Kidney (tissue), 14 donors: ENCODE measurements around the gene FCHO1. TPM values are rescaled to one million over a fixed set of nuclear protein-coding genes. Genes with fewer than 3 reads are reported as not detected.

Experiments used
- DNase-seq, 5 donors: peaks; one replicate each; pipeline ENCODE4 v3.0.0-alpha.2; 2013 to 2020
- FAIRE-seq: peaks from 2 replicates; lab custom pipeline; 2012; peaks lifted over from hg19 to GRCh38; lab: Jason Lieb, UNC
- H3K27ac ChIP-seq, 2 donors: one replicate each; pipeline ENCODE4 v1.7.0; 2013; ENCODE audit warnings: low read depth in 2 of 2, low read length in 2 of 2, inconsistent platforms in 1 of 2
- H3K27me3 ChIP-seq: one replicate; pipeline ENCODE4 v1.7.1; 2013; ENCODE audit warnings: low read length, inconsistent platforms; ENCODE audit not compliant: control insufficient read depth, insufficient read depth
- H3K36me3 ChIP-seq, 3 donors: one replicate each; pipeline versions ENCODE4 v1.7.0 to v1.7.1; 2013; ENCODE audit warnings: low read length in 3 of 3, control low read depth in 1 of 3, inconsistent platforms in 1 of 3; ENCODE audit not compliant: insufficient read depth in 3 of 3, control insufficient read depth in 2 of 3
- H3K4me1 ChIP-seq, 3 donors: one replicate each; pipeline versions ENCODE4 v1.7.0 to v1.7.1; 2013; ENCODE audit warnings: low read length in 3 of 3, inconsistent platforms in 1 of 3, low read depth in 1 of 3; ENCODE audit not compliant: control insufficient read depth in 2 of 3, insufficient read depth in 2 of 3
- H3K4me3 ChIP-seq, 3 donors: one replicate each; pipeline versions ENCODE4 v1.7.0 to v1.8.1; 2013; ENCODE audit warnings: low read length in 3 of 3, control low read depth in 1 of 3, inconsistent platforms in 1 of 3
- H3K9ac ChIP-seq, 3 donors: one replicate each; pipeline versions ENCODE4 v1.7.0 to v1.7.1; 2013; ENCODE audit warnings: low read length in 3 of 3, control low read depth in 1 of 3, inconsistent platforms in 1 of 3
- H3K9me3 ChIP-seq, 3 donors: one replicate each; pipeline versions ENCODE4 v1.7.0 to v1.7.1; 2013; ENCODE audit warnings: low read length in 3 of 3, control low read depth in 1 of 3, inconsistent platforms in 1 of 3; ENCODE audit not compliant: control insufficient read depth in 2 of 3, insufficient read depth in 1 of 3
- intact Hi-C: fragments of 100-400 bp; cut with DNase I; formaldehyde crosslinking; loops from one replicate; pipeline ENCODE4 v1.11.1; 2022
- polyA plus RNA-seq: library from polyadenylated mRNA; stranded (reverse); fragments of 350-450 nt; fragmentation: Illumina TruSeq; extraction: RNeasy Lipid Tissue Mini Kit (QIAGEN cat#74804); gene quantifications from one replicate; pipeline ENCODE4 v1.2.3, GENCODE V29; 2014; ENCODE audit warnings: low read depth, low replicate concordance; ENCODE audit not compliant: insufficient read depth
- total RNA-seq: library from RNA; stranded (reverse); fragmentation: NEBNext Ultra II Directional; extraction: Animal tissue kit (Norgen Biotek cat#: 25700); gene quantifications from one replicate; pipeline ENCODE4 v1.2.1, GENCODE V29; 2021
- TF ChIP-seq, protein P1 (sequence below): IDR thresholded peaks from 3 replicates; pipeline ENCODE4 v1.5.1; 2012; ENCODE audit warnings: mild to moderate bottlenecking, moderate library complexity, borderline replicate concordance; ENCODE audit not compliant: insufficient read depth; ENCODE audit errors: extremely low read depth
- donor health status: control.
- donor health status: control.
- donor health status: control.
- donor health status: control.
- donor health status: control.
- donor health status: DM: yes; HTN: yes; CAD: no.
- donor health status: Normal renal cell carcinoma (clear cell type).

FCHO1 gene
- total and polyA plus RNA-seq, 2 donors from 2014 or later = 0.52 to 5.9 TPM

DNA sequence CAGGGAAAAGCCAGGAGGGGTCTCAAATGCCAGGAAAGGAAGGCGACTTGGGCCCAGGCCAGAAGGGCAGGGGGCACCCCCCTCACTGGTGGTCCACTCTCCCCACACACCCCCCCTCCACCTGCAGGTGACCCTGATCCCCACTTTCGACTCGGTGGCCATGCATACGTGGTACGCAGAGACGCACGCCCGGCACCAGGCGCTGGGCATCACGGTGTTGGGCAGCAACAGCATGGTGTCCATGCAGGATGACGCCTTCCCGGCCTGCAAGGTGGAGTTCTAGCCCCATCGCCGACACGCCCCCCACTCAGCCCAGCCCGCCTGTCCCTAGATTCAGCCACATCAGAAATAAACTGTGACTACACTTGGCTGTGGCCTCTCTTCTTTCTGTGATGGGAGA lies 17.1 kb upstream of the FCHO1 start:
- Histone ChIP-seq H3K27me3 (no peaks in the 10 kb centered on the region), H3K4me1 (no peaks in the 10 kb centered on the region), H3K4me3 (no peak overlapping the region), H3K36me3 (peaks cover 4 to 18% (median 8%) of the 10 kb centered on the region in 3 donors), H3K9ac (no peak overlapping the region), H3K9me3 (no peaks in the 10 kb centered on the region), H3K27ac (no peak overlapping the region)
- DNase-seq (no peak), FAIRE-seq (no peak)
- intact Hi-C loops = no loop called here
- TF ChIP-seq, protein P1, sequence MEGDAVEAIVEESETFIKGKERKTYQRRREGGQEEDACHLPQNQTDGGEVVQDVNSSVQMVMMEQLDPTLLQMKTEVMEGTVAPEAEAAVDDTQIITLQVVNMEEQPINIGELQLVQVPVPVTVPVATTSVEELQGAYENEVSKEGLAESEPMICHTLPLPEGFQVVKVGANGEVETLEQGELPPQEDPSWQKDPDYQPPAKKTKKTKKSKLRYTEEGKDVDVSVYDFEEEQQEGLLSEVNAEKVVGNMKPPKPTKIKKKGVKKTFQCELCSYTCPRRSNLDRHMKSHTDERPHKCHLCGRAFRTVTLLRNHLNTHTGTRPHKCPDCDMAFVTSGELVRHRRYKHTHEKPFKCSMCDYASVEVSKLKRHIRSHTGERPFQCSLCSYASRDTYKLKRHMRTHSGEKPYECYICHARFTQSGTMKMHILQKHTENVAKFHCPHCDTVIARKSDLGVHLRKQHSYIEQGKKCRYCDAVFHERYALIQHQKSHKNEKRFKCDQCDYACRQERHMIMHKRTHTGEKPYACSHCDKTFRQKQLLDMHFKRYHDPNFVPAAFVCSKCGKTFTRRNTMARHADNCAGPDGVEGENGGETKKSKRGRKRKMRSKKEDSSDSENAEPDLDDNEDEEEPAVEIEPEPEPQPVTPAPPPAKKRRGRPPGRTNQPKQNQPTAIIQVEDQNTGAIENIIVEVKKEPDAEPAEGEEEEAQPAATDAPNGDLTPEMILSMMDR = no peak

DNA sequence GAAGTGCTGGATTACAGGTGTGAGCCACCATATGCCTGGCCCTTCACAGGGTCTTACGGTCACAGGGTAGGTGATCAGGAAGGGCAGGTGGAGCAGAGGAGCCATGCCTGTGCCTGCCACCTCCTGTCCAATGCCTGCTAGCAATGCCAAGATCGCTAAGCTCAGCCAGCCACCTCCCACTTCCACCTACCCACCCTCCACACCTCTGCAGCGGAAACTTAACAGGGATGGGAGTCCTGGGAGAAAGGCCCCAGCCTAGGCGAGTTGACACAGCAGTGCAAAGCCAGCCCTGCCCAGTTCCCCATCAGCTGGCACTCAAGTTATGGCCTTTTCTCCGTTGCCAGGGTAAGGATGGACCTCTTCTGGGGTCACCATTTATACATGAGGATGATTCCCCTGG lies 15.9 kb upstream of the FCHO1 start:
- H3K9me3 ChIP-seq = no peaks in the 10 kb centered on the region
- no peaks in the 10 kb centered on the region for H3K27me3 ChIP-seq
- FAIRE-seq = no peak
- TF ChIP-seq, protein P1 = no peak
- DNase-seq = no peak
- no peak overlapping the region for H3K4me3 ChIP-seq
- intact Hi-C loops = no loop called here
- no peak overlapping the region for H3K27ac ChIP-seq
- no peaks in the 10 kb centered on the region for H3K4me1 ChIP-seq
- no peak overlapping the region for H3K9ac ChIP-seq
- peaks cover 4 to 14% (median 8%) of the 10 kb centered on the region in 3 donors for H3K36me3 ChIP-seq

DNA sequence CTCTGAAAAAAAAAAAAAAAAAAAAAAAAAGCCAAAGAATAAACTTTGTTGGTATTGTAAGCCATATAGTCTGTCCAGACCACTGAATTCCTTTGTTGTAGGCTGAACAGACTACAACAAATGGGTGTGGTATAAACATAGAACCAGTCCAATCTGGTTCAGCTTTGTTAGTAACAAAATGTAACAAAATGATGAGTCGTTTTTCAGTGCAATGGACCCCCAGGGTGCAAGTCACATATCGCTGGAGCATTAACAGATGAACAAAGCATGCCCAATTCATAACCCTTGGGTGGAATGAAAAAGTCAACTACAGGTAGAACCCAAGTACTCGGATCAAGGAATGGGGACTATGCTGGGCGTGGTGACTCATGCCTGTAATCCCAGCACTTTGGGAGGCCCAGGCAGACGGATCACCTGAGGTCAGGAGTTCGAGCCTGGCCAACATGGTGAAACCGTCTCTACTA lies 13.6 kb upstream of the FCHO1 start:
- Histone ChIP-seq H3K27me3 (no peaks in the 10 kb centered on the region), H3K4me3 (no peak overlapping the region), H3K9ac (no peak overlapping the region), H3K4me1 (no peaks in the 10 kb centered on the region), H3K27ac (no peak overlapping the region), H3K9me3 (no peaks in the 10 kb centered on the region), H3K36me3 (peaks cover 0 to 8% (median 7%) of the 10 kb centered on the region in 3 donors)
- TF ChIP-seq, protein P1 = no peak
- DNase-seq (no peak), FAIRE-seq (no peak)
- intact Hi-C loops = no loop called here
